Measurements from ENCODE around the gene CALML3.

CALML3 gene

DNA sequence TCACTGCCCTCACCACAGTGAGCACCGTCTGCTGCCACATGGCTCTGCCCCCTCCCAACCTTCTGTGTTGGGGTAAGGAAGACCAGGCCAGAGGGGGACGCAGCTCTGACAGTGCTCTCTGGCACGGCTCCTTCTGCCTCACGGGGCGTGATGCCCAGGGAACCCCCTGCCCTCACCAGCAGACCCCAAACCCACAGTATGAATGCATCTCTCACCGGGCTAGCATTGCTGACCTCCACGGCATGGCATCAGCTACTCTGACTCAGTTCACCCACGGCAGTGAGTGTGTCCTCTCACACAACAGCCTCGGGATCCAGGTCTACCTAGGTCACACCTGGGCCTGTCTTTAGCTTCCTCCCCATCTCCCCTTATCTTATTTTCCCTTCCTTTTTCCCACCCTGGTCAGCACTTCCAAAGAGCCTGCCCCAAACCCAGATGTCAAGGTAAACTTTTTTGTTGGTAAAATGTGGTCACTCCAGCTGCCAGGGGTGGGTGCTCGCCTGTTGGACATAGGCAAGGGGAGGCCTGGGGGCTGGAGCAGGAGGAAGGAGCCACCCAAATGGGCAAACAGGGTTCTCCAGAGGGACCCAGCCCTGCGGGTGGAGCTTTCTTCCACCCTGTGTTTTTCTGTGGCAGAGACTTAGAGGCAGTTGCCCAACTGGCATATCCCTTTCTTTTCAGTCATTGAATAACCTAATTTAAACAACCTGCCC lies 4.4 kb downstream of the CALML3 start:
- no peak for FAIRE-seq

DNA sequence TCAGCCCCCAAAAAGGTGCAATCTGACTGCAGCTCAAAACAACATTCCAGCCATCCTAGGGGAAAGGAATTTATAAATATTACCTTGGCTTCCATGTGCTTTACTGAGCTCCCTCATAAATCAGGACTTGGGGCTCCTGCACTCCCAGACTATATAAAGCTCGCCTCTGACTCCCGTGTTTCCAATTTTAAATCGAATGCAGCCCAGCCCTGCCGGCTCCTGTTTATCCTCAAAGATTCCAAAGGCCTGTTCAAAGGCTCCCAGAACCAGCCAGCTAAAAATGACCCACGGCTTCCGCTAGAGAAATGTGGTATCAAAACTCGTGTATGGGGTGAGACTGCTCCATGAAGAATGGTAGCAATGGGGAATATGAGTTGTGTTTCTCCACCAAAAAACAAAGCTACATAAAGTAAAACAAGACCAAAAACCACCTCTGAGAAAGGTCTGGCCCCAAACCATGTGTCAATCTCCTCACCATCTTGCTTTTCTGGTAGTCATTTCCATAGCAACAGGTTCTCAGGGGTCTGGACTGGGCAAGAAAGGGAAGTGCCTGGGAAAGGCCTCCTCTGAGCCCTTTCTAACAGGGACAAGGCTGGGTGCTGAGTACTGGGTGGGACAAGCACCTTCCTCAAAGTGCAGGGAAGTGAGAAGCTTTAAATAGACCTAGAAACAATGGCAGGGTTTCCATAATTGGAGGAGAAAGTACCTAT lies 5.1 kb downstream of the CALML3 start:
- no peak for FAIRE-seq

DNA sequence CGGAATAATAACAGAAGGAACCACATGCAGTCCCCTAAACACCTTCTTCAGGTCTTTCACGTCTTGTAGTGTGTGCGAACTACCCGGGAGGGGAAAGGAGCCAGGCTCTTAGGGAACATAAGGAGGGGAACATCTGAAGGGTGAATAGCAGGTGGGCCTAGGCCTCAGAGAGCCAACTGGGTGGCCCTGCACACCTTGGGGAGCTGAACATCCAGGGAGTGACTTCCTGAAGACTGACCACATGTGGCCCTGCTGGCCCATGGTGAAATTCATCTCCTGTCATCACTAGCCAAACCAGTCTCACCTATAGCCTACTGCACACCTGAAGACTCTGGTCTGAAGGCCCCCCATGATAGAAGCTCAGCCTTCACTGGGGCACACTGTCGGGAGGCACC lies 5.6 kb downstream of the CALML3 start:
- no peak for FAIRE-seq

GRCh38 chr10:5530846-5531557 lies 6.2 kb downstream of the CALML3 start:
- FAIRE-seq: no peak

- no peak for FAIRE-seq
Observed at GRCh38 chr10:5531558-5532306, 7.0 kb downstream of the CALML3 start.

DNA sequence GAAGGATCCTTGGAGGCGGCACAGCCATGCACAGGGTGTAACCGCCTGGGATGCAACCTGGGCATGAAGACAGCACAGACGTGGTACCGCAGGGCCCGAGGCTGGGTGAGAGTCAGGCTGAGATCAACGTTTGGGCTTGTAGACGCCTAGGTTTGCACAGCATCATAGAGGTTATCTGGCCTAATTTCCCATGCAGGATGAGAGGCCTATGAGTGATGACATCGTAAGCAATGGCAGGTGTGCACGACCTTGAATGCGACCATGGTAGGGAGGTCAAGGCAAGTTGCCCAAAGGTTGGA lies 7.5 kb downstream of the CALML3 start:
- no peak for FAIRE-seq

- no peak for FAIRE-seq
Observed at GRCh38 chr10:5532618-5533097, 7.9 kb downstream of the CALML3 start.

GRCh38 chr10:5533098-5533731 lies 8.5 kb downstream of the CALML3 start:
- no peak for FAIRE-seq

DNA sequence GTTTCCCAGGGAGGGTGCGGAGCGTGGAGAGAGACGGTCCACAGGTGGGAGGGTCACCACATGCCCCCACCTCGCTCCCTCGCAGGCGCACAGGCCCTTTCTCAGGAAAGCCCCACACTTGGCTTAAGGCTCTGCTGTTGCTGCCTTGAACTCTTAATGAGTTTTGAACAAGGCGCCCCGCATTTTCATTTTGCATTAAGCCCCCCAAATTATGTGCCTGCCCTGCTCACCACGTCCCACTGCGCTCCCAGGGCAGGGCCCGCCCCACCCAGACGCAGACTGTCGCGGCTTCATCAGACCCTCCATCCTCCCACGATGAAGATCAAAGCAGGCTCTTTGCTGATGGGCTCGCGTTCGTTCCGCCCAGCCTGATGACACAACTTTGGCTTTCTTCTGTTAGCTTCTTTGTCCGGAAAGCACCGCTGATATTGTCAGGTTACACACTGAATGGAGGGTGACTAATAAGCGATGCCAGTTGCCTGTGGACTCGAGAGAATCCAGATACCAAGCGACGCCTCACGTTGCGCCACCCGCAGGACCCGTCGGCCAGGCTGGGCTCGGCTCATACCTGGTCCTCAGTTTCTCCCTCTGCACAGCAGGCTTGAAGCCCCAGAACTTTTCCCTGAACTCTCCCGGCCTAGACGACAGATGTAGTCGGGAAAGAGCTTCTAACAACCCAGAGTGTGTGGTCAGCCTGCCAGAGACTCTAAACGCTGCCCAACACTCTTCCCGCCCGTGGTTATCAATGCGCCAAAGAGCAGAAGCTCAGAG lies 9.5 kb downstream of the CALML3 start:
- FAIRE-seq: no peak

DNA sequence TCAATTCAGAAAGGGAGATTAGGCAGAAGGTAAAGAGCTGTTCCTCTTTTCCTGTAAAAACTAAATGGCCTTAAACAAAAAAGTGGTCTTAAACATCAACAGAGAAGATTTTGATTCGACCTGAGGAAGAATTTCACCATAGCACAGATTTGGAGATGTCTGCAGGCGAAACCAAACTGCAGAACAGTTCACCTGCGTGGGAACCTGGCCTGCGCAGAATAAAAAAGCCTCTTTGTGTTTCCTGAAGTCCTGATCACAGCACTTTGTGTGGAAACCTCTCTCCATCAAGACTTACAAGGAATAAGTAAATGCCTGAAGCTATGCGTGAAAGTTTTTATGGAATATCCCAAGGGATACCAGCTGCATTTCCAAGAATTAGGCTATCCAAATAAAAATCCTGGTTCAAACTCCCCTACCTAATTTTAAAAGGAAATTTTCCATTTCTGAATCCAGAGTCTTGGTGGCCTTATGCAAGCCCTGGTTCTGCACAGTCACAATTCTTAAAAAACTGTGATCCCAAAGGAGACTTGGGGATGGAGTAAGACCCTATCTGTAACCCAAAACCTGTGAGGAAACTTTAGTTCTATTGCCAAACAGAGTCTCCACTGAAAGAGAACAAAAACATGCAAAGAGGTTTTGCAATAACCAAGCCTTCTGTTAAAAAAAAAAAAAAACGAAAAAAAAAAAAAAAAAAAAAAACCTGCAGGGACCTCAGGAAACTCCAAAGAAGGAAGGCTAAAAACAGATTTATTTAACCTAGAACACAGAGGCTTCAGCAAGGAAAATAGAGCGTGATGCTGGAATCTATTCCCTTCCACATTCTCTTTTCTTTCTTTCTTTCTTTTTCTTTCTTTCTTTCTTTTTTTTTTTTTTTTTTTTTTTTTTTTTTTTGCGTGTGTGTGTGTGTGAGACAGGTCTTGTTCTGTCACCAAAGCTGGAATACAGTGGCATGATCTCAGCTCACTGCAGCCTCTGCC lies 10.4 kb downstream of the CALML3 start:
- FAIRE-seq: no peak

- FAIRE-seq: no peak
Observed at GRCh38 chr10:5536486-5537081, 11.8 kb downstream of the CALML3 start.

- no peak for FAIRE-seq
Observed at GRCh38 chr10:5537684-5538083, 12.9 kb downstream of the CALML3 start.

DNA sequence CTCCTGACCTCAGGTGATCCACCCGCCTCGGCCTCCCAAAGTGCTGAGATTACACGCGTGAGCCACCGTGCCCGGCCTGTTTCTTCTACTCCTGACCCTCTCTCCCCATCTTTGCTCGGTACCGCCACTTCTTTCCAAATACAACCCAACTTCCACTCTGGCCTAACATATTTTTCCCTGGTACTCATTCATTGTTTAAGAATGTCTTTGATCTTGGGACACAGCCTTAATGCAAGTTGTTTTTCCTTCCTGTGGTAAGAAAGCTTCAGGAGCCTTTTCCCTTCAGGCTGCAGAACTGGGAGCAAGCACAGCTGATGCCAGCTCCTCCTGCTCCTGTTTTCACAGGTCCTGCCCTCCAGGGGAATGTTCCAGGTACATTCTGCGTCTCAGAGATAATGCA lies 13.7 kb downstream of the CALML3 start:
- no peak for FAIRE-seq

GRCh38 chr10:5538892-5539651 lies 14.3 kb downstream of the CALML3 start:
- FAIRE-seq: no peak

GRCh38 chr10:5540080-5540479 lies 15.3 kb downstream of the CALML3 start:
- FAIRE-seq: no peak

DNA sequence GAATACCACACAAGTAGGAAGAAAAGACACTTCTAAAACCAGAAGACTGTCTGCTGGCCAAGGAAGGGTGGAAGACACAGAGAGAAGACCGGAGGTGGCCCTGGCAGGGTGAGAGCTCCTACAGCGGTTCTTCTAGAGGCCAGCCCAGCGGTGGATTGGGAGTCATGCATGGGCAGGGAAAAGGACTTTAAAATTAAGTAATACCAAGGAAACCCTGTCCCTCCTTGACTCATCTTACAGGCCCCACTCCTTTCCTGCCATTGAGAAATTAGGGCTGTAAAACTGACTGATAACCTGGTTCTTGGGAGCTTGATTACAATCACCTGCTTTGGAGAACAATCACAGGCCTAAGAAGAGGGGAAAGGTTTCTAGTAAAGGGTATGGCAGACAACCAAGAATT lies 16.1 kb downstream of the CALML3 start:
- no peak for FAIRE-seq

DNA sequence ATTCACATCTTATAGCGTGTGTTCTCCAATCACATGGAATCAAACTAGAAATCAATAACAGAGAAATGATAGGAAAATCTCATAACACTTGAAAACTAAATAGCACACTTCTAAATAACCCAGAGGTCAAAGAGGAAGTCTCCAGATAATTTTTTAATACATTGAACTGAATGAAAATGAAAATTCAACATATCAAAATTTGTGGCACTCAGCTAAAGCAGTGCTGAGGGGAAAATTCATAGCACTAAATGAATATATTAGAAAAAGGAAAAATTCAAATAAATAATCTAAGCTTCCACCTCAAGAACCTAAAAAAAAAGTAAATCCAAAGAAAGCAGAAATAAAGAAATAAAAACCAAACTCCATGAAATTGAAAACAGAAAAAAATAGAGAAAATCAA lies 17.3 kb downstream of the CALML3 start:
- FAIRE-seq: no peak

DNA sequence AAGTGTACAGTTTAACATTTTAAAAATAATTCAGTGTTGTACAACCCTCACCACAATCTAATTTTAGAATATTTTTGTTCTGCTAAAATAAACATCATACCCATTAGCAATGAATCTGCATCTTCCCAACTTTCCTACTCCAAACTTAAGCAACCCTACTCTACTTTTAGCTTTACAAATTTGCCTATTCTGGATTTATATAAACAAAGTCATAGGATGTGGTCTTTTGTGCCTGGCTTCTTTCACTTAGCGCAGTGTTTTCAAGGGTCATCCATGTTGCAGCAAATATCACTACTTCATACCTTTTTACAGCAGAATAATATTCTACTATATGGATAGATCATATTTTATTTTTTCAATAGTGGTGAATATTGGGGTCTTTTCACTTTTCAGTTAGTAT lies 18.9 kb downstream of the CALML3 start:
- no peak for FAIRE-seq

DNA sequence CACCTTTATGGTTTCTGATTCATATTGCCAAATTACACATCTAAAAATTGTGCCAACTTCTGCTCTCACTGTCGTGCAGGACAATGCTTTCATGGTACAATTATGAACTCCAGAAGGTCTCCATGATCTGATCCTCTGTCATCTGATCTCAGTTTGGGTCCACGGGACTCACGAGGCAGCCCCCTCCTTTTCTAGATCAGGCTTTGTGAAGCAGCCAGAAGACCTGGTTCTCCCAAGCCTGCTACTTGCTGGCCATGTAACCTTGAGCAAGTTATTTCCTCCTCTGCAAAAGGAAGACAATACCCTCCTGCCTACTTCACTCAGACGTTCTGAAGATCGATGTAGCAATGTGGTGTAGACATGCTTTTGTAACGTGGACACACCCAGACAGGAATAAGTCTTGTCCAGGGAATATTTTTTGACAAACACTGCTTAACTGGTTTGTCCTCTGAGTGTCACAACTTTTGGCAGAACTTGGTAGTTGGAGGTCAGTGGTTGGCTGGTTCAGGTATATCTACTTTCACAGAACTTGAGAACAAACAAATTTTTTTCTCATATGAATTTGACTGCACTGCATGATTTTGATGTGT lies 19.6 kb downstream of the CALML3 start:
- no peak for FAIRE-seq

Data from G401.6 (cell line).